Loucy (cell line): ENCODE results near the gene RNF145.

Source experiments
- H2AFZ ChIP-seq: fragments of 200-600 bp; sonication (generic); 2 replicates; pipeline ENCODE4 v1.6.0; 2016; ENCODE audit warnings: antibody characterized with exemption, mild to moderate bottlenecking, low read length, moderate library complexity
- H3F3A ChIP-seq: fragments of 200-600 bp; 2 replicates; pipeline ENCODE4 v1.6.0; 2016; ENCODE audit warnings: antibody characterized with exemption, low read depth, mild to moderate bottlenecking
- H3K27me3 ChIP-seq: fragments of 200-600 bp; sonication (generic); 2 replicates; pipeline ENCODE4 v1.6.1; 2014; ENCODE audit warnings: low read length, mild to moderate bottlenecking; ENCODE audit not compliant: insufficient read depth, poor library complexity, severe bottlenecking
- H3K36me3 ChIP-seq: fragments of 200-600 bp; sonication (generic); 2 replicates; pipeline ENCODE4 v1.6.1; 2016; ENCODE audit warnings: low read length; ENCODE audit not compliant: insufficient read depth
- H3K4me1 ChIP-seq: fragments of 200-600 bp; sonication (generic); 2 replicates; pipeline ENCODE4 v1.5.1; 2014; ENCODE audit warnings: low read length, mild to moderate bottlenecking; ENCODE audit not compliant: insufficient read depth, poor library complexity, severe bottlenecking
- H3K4me2 ChIP-seq: fragments of 200-600 bp; sonication (generic); 2 replicates; pipeline ENCODE4 v1.6.0; 2014; ENCODE audit warnings: antibody characterized with exemption, low read length, low read depth, mild to moderate bottlenecking; ENCODE audit not compliant: poor library complexity, severe bottlenecking
- H3K4me3 ChIP-seq: fragments of 200-600 bp; sonication (generic); 2 replicates; pipeline ENCODE4 v1.5.1; 2014; ENCODE audit warnings: low read length, mild to moderate bottlenecking, mixed read lengths; ENCODE audit not compliant: poor library complexity, severe bottlenecking
- H3K79me2 ChIP-seq: fragments of 200-600 bp; sonication (generic); 2 replicates; pipeline ENCODE4 v1.6.1; 2014; ENCODE audit warnings: low read length; ENCODE audit not compliant: insufficient read depth
- H3K9ac ChIP-seq: fragments of 200-600 bp; sonication (generic); 2 replicates; pipeline ENCODE4 v1.6.0; 2014; ENCODE audit warnings: mild to moderate bottlenecking, low read depth, low read length, moderate library complexity; ENCODE audit not compliant: poor library complexity, severe bottlenecking
- H3K9me2 ChIP-seq: fragments of 200-600 bp; sonication (generic); replicated peaks from 2 replicates; pipeline ENCODE4 v1.6.1; 2016; ENCODE audit warnings: low read depth, low read length, mixed read lengths
- H3K9me3 ChIP-seq: fragments of 200-600 bp; sonication (generic); 2 replicates; pipeline ENCODE4 v1.6.1; 2014; ENCODE audit warnings: mild to moderate bottlenecking, antibody characterized with exemption, low read length, low read depth; ENCODE audit not compliant: insufficient read depth
- H4K20me1 ChIP-seq: fragments of 200-600 bp; sonication (generic); 2 replicates; pipeline ENCODE4 v1.6.0; 2014; ENCODE audit warnings: antibody characterized with exemption, low read length, mild to moderate bottlenecking; ENCODE audit not compliant: insufficient read depth, poor library complexity, severe bottlenecking
- CTCF ChIP-seq: fragments of 200-600 bp; sonication (generic); conservative IDR thresholded peaks from 2 replicates; pipeline ENCODE4 v1.5.1; 2014; ENCODE audit warnings: mild to moderate bottlenecking, antibody characterized with exemption, low read length
- EZH2phosphoT487 ChIP-seq: fragments of 200-600 bp; IDR thresholded peaks from 2 replicates; pipeline ENCODE4 v1.6.1; 2018; ENCODE audit warnings: antibody characterized with exemption, mild to moderate bottlenecking, moderate library complexity, borderline replicate concordance

Gene RNF145

GRCh38 chr5:159113405-159113804 lies 95.9 kb downstream of the RNF145 start:
- H3K27me3 ChIP-seq, result no peaks in the 10 kb centered on the region
- H3K9ac ChIP-seq, result no peak overlapping the region
- no peaks in the 10 kb centered on the region for H4K20me1 ChIP-seq
- H3K9me3 ChIP-seq, result no peaks in the 10 kb centered on the region
- no peaks in the 10 kb centered on the region for H3K36me3 ChIP-seq
- no peaks in the 10 kb centered on the region for H3K9me2 ChIP-seq
- no peaks in the 10 kb centered on the region for H3K79me2 ChIP-seq
- H3F3A ChIP-seq, result no peaks in the 10 kb centered on the region
- TF ChIP-seq CTCF (no peak), EZH2phosphoT487 (no peak)
- H2AFZ ChIP-seq, result no peak overlapping the region
- H3K4me2 ChIP-seq, result no peak overlapping the region
- H3K4me3 ChIP-seq, result no peak overlapping the region
- no peaks in the 10 kb centered on the region for H3K4me1 ChIP-seq

- no peaks in the 10 kb centered on the region for H4K20me1 ChIP-seq
- TF ChIP-seq EZH2phosphoT487, result no peak
- TF ChIP-seq CTCF, result no peak
- no peaks in the 10 kb centered on the region for H3K36me3 ChIP-seq
- H3K9me3 ChIP-seq, result no peaks in the 10 kb centered on the region
- no peak overlapping the region for H2AFZ ChIP-seq
- no peak overlapping the region for H3K4me2 ChIP-seq
- H3K27me3 ChIP-seq, result no peaks in the 10 kb centered on the region
- H3K4me3 ChIP-seq, result no peak overlapping the region
- no peaks in the 10 kb centered on the region for H3K9me2 ChIP-seq
- H3K79me2 ChIP-seq, result no peaks in the 10 kb centered on the region
- H3K9ac ChIP-seq, result no peak overlapping the region
- H3K4me1 ChIP-seq, result no peaks in the 10 kb centered on the region
- H3F3A ChIP-seq, result no peaks in the 10 kb centered on the region
These were observed 96.9 kb downstream of the RNF145 start for GRCh38 chr5:159112436-159112835.
